H1 (cell line): ENCODE data around the gene INTS15. TPM values are rescaled to one million over a fixed set of nuclear protein-coding genes. Genes with fewer than 3 reads are reported as not detected.

Experiments
- CTCF ChIA-PET: fragments of 300-600 bp; sonication (Branson Sonifier 250); formaldehyde crosslinking; loops from one replicate; lab custom pipeline; 2021; ENCODE audit not compliant: partially characterized antibody; lab: Charles Lee
- POLR2A ChIA-PET: fragments of 300-600 bp; sonication (Branson Sonifier 250); formaldehyde crosslinking; loops from one replicate; lab custom pipeline; 2021; ENCODE audit warnings: inconsistent platforms; ENCODE audit not compliant: partially characterized antibody; lab: Charles Lee
- DNase-seq, 2 experiments: peaks; one replicate each; pipeline versions ENCODE4 v3.0.0 to v3.0.0-alpha.2; 2010 to 2022; ENCODE audit warnings: low spot score in 2 of 2, low read depth in 1 of 2, mixed read lengths in 1 of 2
- FAIRE-seq: peaks from 2 replicates; lab custom pipeline; 2011; peaks lifted over from hg19 to GRCh38; lab: Jason Lieb, UNC
- H2AFZ ChIP-seq: 2 replicates; pipeline ENCODE4 v1.8.1; 2012; ENCODE audit warnings: low read length, inconsistent platforms
- H2AK5ac ChIP-seq: 2 replicates; pipeline ENCODE4 v1.6.1; 2013; ENCODE audit warnings: low read depth, low read length
- H2BK120ac ChIP-seq: replicated peaks from 2 replicates; pipeline ENCODE3; 2013; ENCODE audit warnings: low read depth, low read length, inconsistent platforms
- H2BK12ac ChIP-seq: 2 replicates; pipeline ENCODE4 v1.6.1; 2013; ENCODE audit warnings: low read depth, low read length
- H2BK15ac ChIP-seq: 2 replicates; pipeline ENCODE4 v1.6.1; 2013; ENCODE audit warnings: low read length
- H2BK20ac ChIP-seq: 2 replicates; pipeline ENCODE4 v1.6.1; 2013; ENCODE audit warnings: low read length
- H2BK5ac ChIP-seq: 2 replicates; pipeline ENCODE4 v1.6.1; 2013; ENCODE audit warnings: low read depth, low read length
- H3K14ac ChIP-seq: 2 replicates; pipeline ENCODE4 v1.6.1; 2013; ENCODE audit warnings: inconsistent platforms; ENCODE audit not compliant: insufficient read length
- H3K18ac ChIP-seq: 2 replicates; pipeline ENCODE4 v1.6.1; 2013; ENCODE audit warnings: low read length; ENCODE audit errors: extremely low read depth
- H3K23ac ChIP-seq: 2 replicates; pipeline ENCODE4 v1.6.1; 2013; ENCODE audit warnings: inconsistent platforms; ENCODE audit not compliant: insufficient read length
- H3K23me2 ChIP-seq: 2 replicates; pipeline ENCODE4 v1.6.1; 2013; ENCODE audit warnings: low read depth, low read length
- H3K27ac ChIP-seq: 2 replicates; pipeline ENCODE4 v1.6.1; 2011; ENCODE audit warnings: low read depth, low read length, inconsistent platforms
- H3K27me3 ChIP-seq, 4 experiments: replicated peaks in 1 of 4; 1 replicate in 1 of 4; 2 replicates in 3 of 4; pipeline versions ENCODE4 v1.6.1 to v1.8.1; 2011 to 2013; ENCODE audit warnings: low read length in 3 of 4, mild to moderate bottlenecking in 3 of 4, inconsistent platforms in 2 of 4, mixed read lengths in 2 of 4, moderate library complexity in 1 of 4; ENCODE audit not compliant: control insufficient read depth in 3 of 4, insufficient read depth in 3 of 4; ENCODE audit errors: extremely low read depth in 1 of 4
- H3K36me3 ChIP-seq, 4 experiments: 2 replicates each; pipeline versions ENCODE4 v1.6.1 to v1.8.1; 2011 to 2013; ENCODE audit warnings: mild to moderate bottlenecking in 4 of 4, low read length in 3 of 4, moderate library complexity in 2 of 4, control low read depth in 1 of 4, inconsistent platforms in 1 of 4; ENCODE audit not compliant: insufficient read depth in 4 of 4, control insufficient read depth in 2 of 4
- H3K4ac ChIP-seq: replicated peaks from 2 replicates; pipeline ENCODE3; 2013; ENCODE audit warnings: low read length, low read depth, mixed read lengths, inconsistent platforms; ENCODE audit not compliant: insufficient read length
- H3K4me1 ChIP-seq, 4 experiments: replicated peaks in 1 of 4; 1 replicate in 1 of 4; 2 replicates in 3 of 4; pipeline versions ENCODE4 v1.6.1 to v1.8.1; 2011 to 2013; ENCODE audit warnings: low read length in 3 of 4, inconsistent platforms in 2 of 4, mixed read lengths in 1 of 4; ENCODE audit not compliant: insufficient read depth in 4 of 4, control insufficient read depth in 3 of 4
- H3K4me2 ChIP-seq, 2 experiments: 2 replicates each; pipeline versions ENCODE4 v1.6.1 to v1.8.1; 2011 to 2013; ENCODE audit warnings: low read depth in 2 of 2, low read length in 2 of 2, control low read depth in 1 of 2, inconsistent platforms in 1 of 2, mild to moderate bottlenecking in 1 of 2; ENCODE audit not compliant: insufficient read depth in 1 of 2
- H3K4me3 ChIP-seq, 4 experiments: fragments of 200-600, 300-600 bp in 1 of 4; sonication (generic), shearing (Covaris generic), sonication (Bioruptor Twin) in 1 of 4; 2 replicates each; pipeline versions ENCODE4 v1.5.1 to v1.8.1; 2011 to 2016; ENCODE audit warnings: low read length in 4 of 4, low read depth in 3 of 4, control low read depth in 2 of 4, inconsistent platforms in 2 of 4, mild to moderate bottlenecking in 2 of 4, mixed read lengths in 1 of 4, moderate library complexity in 1 of 4; ENCODE audit not compliant: insufficient read depth in 2 of 4; ENCODE audit errors: extremely low read depth in 1 of 4
- H3K56ac ChIP-seq: replicated peaks from 2 replicates; pipeline ENCODE3; 2013; ENCODE audit warnings: low read depth, mild to moderate bottlenecking, mixed read lengths, low read length, inconsistent platforms; ENCODE audit not compliant: insufficient read length
- H3K79me1 ChIP-seq: 2 replicates; pipeline ENCODE4 v1.6.1; 2013; ENCODE audit warnings: low read depth, low read length, control low read depth
- H3K79me2 ChIP-seq, 2 experiments: 2 replicates each; pipeline versions ENCODE4 v1.6.1 to v1.8.1; 2012 to 2013; ENCODE audit warnings: low read length in 2 of 2, mild to moderate bottlenecking in 2 of 2, inconsistent platforms in 1 of 2; ENCODE audit not compliant: insufficient read depth in 2 of 2, control insufficient read depth in 1 of 2
- H3K9ac ChIP-seq, 4 experiments: replicated peaks in 1 of 4; 1 replicate in 1 of 4; 2 replicates in 3 of 4; pipeline versions ENCODE4 v1.6.1 to v1.8.1; 2011 to 2013; ENCODE audit warnings: low read depth in 3 of 4, low read length in 3 of 4, control low read depth in 2 of 4, mild to moderate bottlenecking in 2 of 4, moderate library complexity in 2 of 4, inconsistent platforms in 1 of 4; ENCODE audit errors: extremely low read depth in 1 of 4
- H3K9me3 ChIP-seq, 2 experiments: 2 replicates each; pipeline versions ENCODE4 v1.6.1 to v1.8.1; 2012 to 2013; ENCODE audit warnings: mild to moderate bottlenecking in 2 of 2, moderate library complexity in 2 of 2, control low read depth in 1 of 2, inconsistent platforms in 1 of 2, low read depth in 1 of 2, low read length in 1 of 2, mixed read lengths in 1 of 2; ENCODE audit not compliant: insufficient read depth in 2 of 2
- H4K20me1 ChIP-seq, 2 experiments: replicated peaks in 1 of 2; 2 replicates each; pipeline versions ENCODE3 to v1.8.1; 2011 to 2013; ENCODE audit warnings: inconsistent platforms in 2 of 2, low read length in 2 of 2, mild to moderate bottlenecking in 1 of 2; ENCODE audit not compliant: insufficient read depth in 2 of 2, control insufficient read depth in 1 of 2
- H4K5ac ChIP-seq: 2 replicates; pipeline ENCODE4 v1.6.1; 2013; ENCODE audit warnings: low read length, low read depth, mixed read lengths, inconsistent platforms; ENCODE audit not compliant: insufficient read length
- H4K8ac ChIP-seq: 2 replicates; pipeline ENCODE4 v1.8.0; 2013; ENCODE audit warnings: mild to moderate bottlenecking, moderate library complexity, low read length, inconsistent platforms; ENCODE audit not compliant: insufficient read depth; ENCODE audit errors: extremely low read depth
- H4K91ac ChIP-seq: replicated peaks from 2 replicates; pipeline ENCODE3; 2013; ENCODE audit warnings: low read length, mixed read lengths, inconsistent platforms; ENCODE audit not compliant: insufficient read length
- EGR1 ChIP-seq: IDR thresholded peaks from 2 replicates; pipeline ENCODE4 v1.6.1; 2011; ENCODE audit warnings: low read depth, low read length, borderline replicate concordance
- GTF2F1 ChIP-seq: IDR thresholded peaks from 2 replicates; pipeline ENCODE4 v1.6.1; 2012; ENCODE audit warnings: low read depth, low read length, improper control_type of control experiment, borderline replicate concordance
- MAFK ChIP-seq: IDR thresholded peaks from 2 replicates; pipeline ENCODE4 v1.6.1; 2012; ENCODE audit warnings: low read depth, mild to moderate bottlenecking, improper control_type of control experiment, low read length
- NANOG ChIP-seq: IDR thresholded peaks from 2 replicates; pipeline ENCODE4 v1.6.1; 2011; ENCODE audit warnings: low read length, low read depth, mild to moderate bottlenecking, inconsistent platforms; ENCODE audit not compliant: insufficient read depth, poor library complexity, severe bottlenecking
- NRF1 ChIP-seq: IDR thresholded peaks from 2 replicates; pipeline ENCODE4 v1.6.1; 2011; ENCODE audit warnings: mild to moderate bottlenecking, low read depth, low read length, improper control_type of control experiment
- POLR2A ChIP-seq, 2 experiments: IDR thresholded peaks; 1 replicate in 1 of 2; 2 replicates in 1 of 2; pipeline ENCODE4 v1.6.1; 2011; ENCODE audit warnings: low read depth in 2 of 2, low read length in 2 of 2, mild to moderate bottlenecking in 2 of 2; ENCODE audit errors: control extremely low read depth in 1 of 2
- RBBP5 ChIP-seq: IDR thresholded peaks from 2 replicates; pipeline ENCODE4 v1.7.1; 2012; ENCODE audit warnings: low read depth, mild to moderate bottlenecking, inconsistent platforms, low read length, moderate library complexity, borderline replicate concordance
- SP1 ChIP-seq: IDR thresholded peaks from 2 replicates; pipeline ENCODE4 v1.6.1; 2011; ENCODE audit warnings: low read depth, low read length
- TEAD4 ChIP-seq: IDR thresholded peaks from 2 replicates; pipeline ENCODE4 v1.6.1; 2012; ENCODE audit warnings: low read depth, low read length, inconsistent platforms, mixed read lengths
- USF2 ChIP-seq: IDR thresholded peaks from 2 replicates; pipeline ENCODE4 v1.6.1; 2011; ENCODE audit warnings: low read length, improper control_type of control experiment
- WGBS, 2 experiments: shearing (Covaris generic) in 1 of 2; methylation state at CpG; one replicate each; pipeline versions ENCODE4 v1.1.6 to v1.1.7; 2013 to 2015; ENCODE audit warnings: low lambda C conversion rate in 2 of 2, mixed read lengths in 2 of 2, inconsistent platforms in 1 of 2, low coverage in 1 of 2, missing lambda C conversion rate in 1 of 2; ENCODE audit not compliant: insufficient replicate concordance in 2 of 2, insufficient coverage in 1 of 2, insufficient read length in 1 of 2; ENCODE audit errors: extremely low coverage in 1 of 2, missing lambda C conversion rate in 1 of 2; 5-methylcytosine and 5-hydroxymethylcytosine counted together
- polyA plus RNA-seq, 7 experiments: library from polyadenylated mRNA; depleted of rRNA in 3 of 7; stranded (reverse) in 5 of 7; unstranded in 2 of 7; fragments of >200 nt in 5 of 7; fragments of 200-250 nt in 2 of 7; gene quantifications; 1 replicate in 5 of 7; 2 replicates in 1 of 7; 4 replicates in 1 of 7; pipeline versions ENCODE4 v1.2.1 to v1.2.3, GENCODE V29; 2011 to 2013; ENCODE audit warnings: missing spikeins in 2 of 7, mixed read lengths in 2 of 7
- total RNA-seq: library from RNA; stranded (reverse); fragmentation: NEBNext Ultra II Directional; extraction: Animal tissue kit (Norgen Biotek cat#: 25700); gene quantifications from 2 replicates; pipeline ENCODE4 v1.2.1, GENCODE V29; 2021
- TF ChIP-seq, protein P1 (sequence below), 3 experiments: IDR thresholded peaks; 1 replicate in 2 of 3; 2 replicates in 1 of 3; pipeline versions ENCODE4 v1.5.1 to v1.6.1; 2011; ENCODE audit warnings: low read length in 3 of 3, mild to moderate bottlenecking in 3 of 3, inconsistent platforms in 2 of 3, low read depth in 1 of 3, moderate library complexity in 1 of 3; ENCODE audit not compliant: insufficient read depth in 1 of 3; ENCODE audit errors: control extremely low read depth in 1 of 3

Gene INTS15
- total and polyA plus RNA-seq, 2 of the 8 experiments (the other 6 are each of a cell fraction or from before 2014, with no cell fraction given) = 23.0 to 25.7 TPM

DNA sequence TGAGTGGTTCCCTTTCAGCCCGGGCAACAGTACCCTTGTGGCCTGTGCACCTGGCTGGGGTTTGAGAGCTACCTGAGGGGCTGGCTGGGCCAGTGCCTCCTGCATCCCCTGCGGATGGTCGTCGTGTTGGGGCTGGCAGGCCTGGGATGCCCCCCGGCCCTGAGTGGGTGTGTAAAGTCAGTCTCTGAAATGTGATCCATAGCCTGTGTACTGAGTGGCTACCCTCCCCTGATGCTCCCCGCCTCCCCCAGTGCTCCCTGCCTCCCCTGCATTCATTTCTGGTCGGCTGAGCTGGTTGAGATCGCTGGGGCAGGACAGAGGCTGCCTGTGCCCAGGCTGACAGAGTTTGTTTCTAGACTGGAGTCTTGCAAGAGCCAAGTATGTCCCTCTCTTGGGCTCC is 56.6 kb downstream of the INTS15 start:
- Histone ChIP-seq H3K23me2 (no peaks in the 10 kb centered on the region), H2BK12ac (no peak overlapping the region), H3K79me1 (no peaks in the 10 kb centered on the region; the same call in 1 of the 2 replicates), H2BK120ac (no peak overlapping the region), H4K5ac (no peak overlapping the region), H4K91ac (no peak overlapping the region), H3K4me1 (no peaks in the 10 kb centered on the region; a peak in 1 of 7 replicates), H3K18ac (no peak overlapping the region), H4K8ac (no peak overlapping the region), H3K14ac (no peak overlapping the region), H3K23ac (no peak overlapping the region), H3K56ac (no peak overlapping the region), H3K9ac (no peak overlapping the region), H3K27me3 (no peaks in the 10 kb centered on the region; a peak in 1 of 7 replicates), H4K20me1 (peaks cover 0 to 5% of the 10 kb centered on the region in 2 experiments), H2BK20ac (no peak overlapping the region), H3K9me3 (no peaks in the 10 kb centered on the region), H3K27ac (no peak overlapping the region), H3K4me2 (no peak overlapping the region), H2AFZ (no peak overlapping the region), H3K36me3 (peaks cover 0 to 10% (median 3%) of the 10 kb centered on the region in 4 experiments; a peak in 4 of 8 replicates), H2BK5ac (no peak overlapping the region), H3K79me2 (no peaks in the 10 kb centered on the region), H3K4me3 (no peak overlapping the region), H2BK15ac (no peak overlapping the region), H2AK5ac (no peak overlapping the region), H3K4ac (no peak overlapping the region)
- FAIRE-seq (no peak), DNase-seq (no peak)
- ChIA-PET POLR2A (interaction anchor here (0.7 to 0.9 kb wide), 2 partner anchors 65 to 119 kb away, joined by 3 read pairs; no protein-coding TSS in a partner anchor), CTCF (interaction anchor here (1.0 kb wide), 1 partner anchor 12 kb away, joined by 3 read pairs; no protein-coding TSS in a partner anchor)
- WGBS, 2 experiments = 89% methylated on average over 8 of the region's 8 CpGs; no CpG with 5 or more reads in 1 of the 2 experiments
- TF ChIP-seq RBBP5 (no peak), NRF1 (no peak), USF2 (no peak), EGR1 (no peak), MAFK (no peak), TEAD4 (no peak), NANOG (no peak), GTF2F1 (no peak), SP1 (no peak), POLR2A (IDR thresholded peaks at IDR 0.05; ENCODE audit: control extremely low read depth in 1 of 2, low read depth in 2 of 2, low read length in 2 of 2) (no peak)
- TF ChIP-seq, protein P1, sequence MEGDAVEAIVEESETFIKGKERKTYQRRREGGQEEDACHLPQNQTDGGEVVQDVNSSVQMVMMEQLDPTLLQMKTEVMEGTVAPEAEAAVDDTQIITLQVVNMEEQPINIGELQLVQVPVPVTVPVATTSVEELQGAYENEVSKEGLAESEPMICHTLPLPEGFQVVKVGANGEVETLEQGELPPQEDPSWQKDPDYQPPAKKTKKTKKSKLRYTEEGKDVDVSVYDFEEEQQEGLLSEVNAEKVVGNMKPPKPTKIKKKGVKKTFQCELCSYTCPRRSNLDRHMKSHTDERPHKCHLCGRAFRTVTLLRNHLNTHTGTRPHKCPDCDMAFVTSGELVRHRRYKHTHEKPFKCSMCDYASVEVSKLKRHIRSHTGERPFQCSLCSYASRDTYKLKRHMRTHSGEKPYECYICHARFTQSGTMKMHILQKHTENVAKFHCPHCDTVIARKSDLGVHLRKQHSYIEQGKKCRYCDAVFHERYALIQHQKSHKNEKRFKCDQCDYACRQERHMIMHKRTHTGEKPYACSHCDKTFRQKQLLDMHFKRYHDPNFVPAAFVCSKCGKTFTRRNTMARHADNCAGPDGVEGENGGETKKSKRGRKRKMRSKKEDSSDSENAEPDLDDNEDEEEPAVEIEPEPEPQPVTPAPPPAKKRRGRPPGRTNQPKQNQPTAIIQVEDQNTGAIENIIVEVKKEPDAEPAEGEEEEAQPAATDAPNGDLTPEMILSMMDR (IDR thresholded peaks at IDR 0.05; ENCODE audit: control extremely low read depth in 1 of 3, insufficient read depth in 1 of 3, low read depth in 1 of 3, low read length in 3 of 3) = no peak
